OCI-LY3 (cell line): Measurements from ENCODE around the gene NR2F6.

Experiments
- CTCF ChIP-seq: fragments of 200-600, 300-600 bp; sonication (generic); IDR thresholded peaks from 2 replicates; pipeline ENCODE4 v1.5.1; 2014; ENCODE audit warnings: antibody characterized with exemption, low read length, low read depth
- EZH2phosphoT487 ChIP-seq: fragments of 200-600 bp; shearing (Covaris generic); IDR thresholded peaks from 2 replicates; pipeline ENCODE4 v1.6.1; 2018; ENCODE audit warnings: antibody characterized with exemption, mixed run types, low read depth

GRCh38 chr19:17286263-17286662 lies 40.5 kb upstream of the NR2F6 start:
- TF ChIP-seq CTCF (no peak), EZH2phosphoT487 (no peak)
